Pons (tissue), 1 donor: ENCODE measurements around the gene C1orf115.
"Not testable (repeated sequence)": the region's sequence is repeated elsewhere in the genome, so short reads cannot be mapped to it uniquely, and the experiment has no call there.

Experiments used
- DNase-seq: peaks from one replicate; pipeline ENCODE4 v3.0.0-alpha.2; 2016; ENCODE audit warnings: low spot score

The C1orf115 gene

GRCh38 chr1:220726634-220727033 lies 36.5 kb downstream of the C1orf115 start:
- DNase-seq, result no peak

DNA sequence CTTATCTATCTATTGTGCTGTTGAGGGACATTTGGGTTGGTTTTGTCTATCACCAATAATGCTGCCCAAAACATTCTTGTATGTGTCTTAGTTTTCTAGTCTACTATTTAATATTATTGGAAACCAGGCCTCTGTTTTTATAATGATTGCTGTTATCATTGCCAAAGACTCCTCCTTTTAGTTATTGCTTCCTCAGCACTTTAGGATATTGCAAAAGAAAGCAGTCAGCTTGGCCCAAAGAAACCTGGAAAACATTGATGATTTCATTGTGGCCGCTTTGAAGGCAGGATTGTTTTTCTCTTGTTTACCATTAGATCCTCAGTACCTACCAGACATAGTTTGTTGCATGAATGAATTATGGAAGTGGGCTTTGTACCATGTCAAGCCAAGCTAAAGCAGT lies 37.4 kb downstream of the C1orf115 start:
- no peak for DNase-seq

GRCh38 chr1:220730486-220730885 lies 40.3 kb downstream of the C1orf115 start:
- DNase-seq, result no peak

GRCh38 chr1:220732137-220732536 lies 42.0 kb downstream of the C1orf115 start:
- no peak for DNase-seq

DNA sequence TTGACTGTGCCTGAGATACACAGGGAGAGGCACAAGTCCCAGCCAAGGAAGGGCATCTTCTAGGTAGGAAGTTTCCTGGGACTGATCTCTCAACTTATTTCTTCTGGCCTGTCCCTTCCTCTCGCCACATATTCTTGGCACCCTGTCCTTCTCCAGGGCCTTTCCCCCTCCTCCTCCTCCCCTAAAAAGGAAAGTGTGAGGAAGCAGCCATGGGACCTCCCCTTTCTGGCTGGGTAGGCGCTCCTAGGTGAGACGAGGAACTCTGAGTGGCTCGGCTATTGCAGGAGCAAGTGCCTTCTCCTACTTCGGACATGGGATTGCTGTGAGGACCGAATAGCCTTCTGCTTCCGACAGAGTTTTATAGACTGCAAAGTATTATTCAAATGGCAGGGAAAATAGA lies 42.5 kb downstream of the C1orf115 start:
- no peak for DNase-seq

- DNase-seq, result peak; percentile 73
Measured at GRCh38 chr1:220733086-220733601, 43.0 kb downstream of the C1orf115 start.

- DNase-seq, result no peak
Measured at GRCh38 chr1:220734571-220735326, 44.6 kb downstream of the C1orf115 start.

DNA sequence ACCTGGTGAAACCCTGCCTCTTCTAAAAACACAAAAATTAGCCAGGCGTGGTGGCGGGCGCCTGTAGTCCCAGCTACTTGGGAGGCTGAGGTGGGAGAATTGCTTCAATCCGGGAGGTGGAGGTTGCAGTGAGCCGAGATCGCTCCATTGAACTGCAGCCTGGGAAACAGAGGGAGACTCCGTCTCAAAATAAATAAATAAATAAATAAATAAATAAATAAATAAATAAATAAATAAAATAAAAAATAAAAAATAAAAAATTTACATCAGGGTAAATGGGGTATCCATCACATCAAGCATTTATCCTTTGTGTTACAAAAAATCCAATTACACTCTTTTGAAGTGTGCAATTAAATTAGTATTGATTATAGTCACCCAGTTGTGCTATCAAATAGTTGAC lies 46.1 kb downstream of the C1orf115 start:
- DNase-seq, result not testable (repeated sequence)

- no peak for DNase-seq
Measured at GRCh38 chr1:220741349-220741748, 51.2 kb downstream of the C1orf115 start.

- no peak for DNase-seq
Measured at GRCh38 chr1:220741825-220742224, 51.7 kb downstream of the C1orf115 start.

DNA sequence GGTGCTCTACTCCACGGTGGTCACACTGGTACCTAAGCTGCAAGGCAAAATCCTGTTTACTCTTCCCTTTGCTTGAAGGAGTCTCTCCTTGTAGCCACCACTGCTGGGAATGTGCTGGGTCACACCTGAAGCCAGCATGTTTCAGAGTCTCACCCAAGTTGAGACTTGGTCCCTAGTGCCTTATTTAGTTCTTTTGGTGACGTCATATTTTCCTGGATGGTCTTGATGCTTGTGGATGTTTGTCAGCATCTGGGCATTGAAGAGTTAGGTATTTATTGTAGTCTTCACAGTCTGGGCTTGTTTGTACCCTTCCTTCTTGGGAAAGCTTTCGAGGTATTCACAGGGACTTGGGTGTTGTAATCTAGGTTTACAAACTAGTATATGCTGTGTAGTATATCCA lies 52.4 kb downstream of the C1orf115 start:
- no peak for DNase-seq

GRCh38 chr1:220746851-220747250 lies 56.7 kb downstream of the C1orf115 start:
- no peak for DNase-seq

GRCh38 chr1:220747437-220748088 lies 57.4 kb downstream of the C1orf115 start:
- DNase-seq, result no peak

- DNase-seq, result peak; percentile 48
Measured at GRCh38 chr1:220748089-220748934, 58.1 kb downstream of the C1orf115 start, which contains the start of gene MTARC2. Gene MTARC2 (plus strand): TSS chr1:220748322. CDS start chr1:220748532, 210 bp downstream.
